DMS153 (cell line): ENCODE measurements around the gene PAK4.

ENCODE experiments used
- DNase-seq: peaks from one replicate; lab custom pipeline; 2025; lab: John Stamatoyannopoulos, UW

The PAK4 gene

GRCh38 chr19:39165857-39166256 is 40.3 kb downstream of the PAK4 start:
- no peak for DNase-seq

GRCh38 chr19:39166571-39167391 is 41.2 kb downstream of the PAK4 start:
- peak; percentile 61 for DNase-seq

- peak; percentile 65 for DNase-seq
Observed at GRCh38 chr19:39167461-39168257, 42.1 kb downstream of the PAK4 start.

- DNase-seq = no peak
Observed at GRCh38 chr19:39168258-39169142, 42.9 kb downstream of the PAK4 start.

- DNase-seq = no peak
Observed at GRCh38 chr19:39169143-39169810, 43.7 kb downstream of the PAK4 start.

GRCh38 chr19:39170386-39171231 is 45.0 kb downstream of the PAK4 start:
- DNase-seq = no peak

GRCh38 chr19:39171479-39172465 is 46.2 kb downstream of the PAK4 start:
- no peak for DNase-seq

- no peak for DNase-seq
Observed at GRCh38 chr19:39172700-39173501, 47.3 kb downstream of the PAK4 start.

- no peak for DNase-seq
Observed at GRCh38 chr19:39173502-39173991, 48.0 kb downstream of the PAK4 start.

GRCh38 chr19:39174142-39174541 is 48.6 kb downstream of the PAK4 start:
- no peak for DNase-seq

- no peak for DNase-seq
Observed at GRCh38 chr19:39174558-39175544, 49.3 kb downstream of the PAK4 start.

- DNase-seq = no peak
Observed at GRCh38 chr19:39175564-39175963, 50.0 kb downstream of the PAK4 start.

GRCh38 chr19:39177110-39177699 is 51.6 kb downstream of the PAK4 start:
- no peak for DNase-seq

GRCh38 chr19:39177736-39178135 is 52.1 kb downstream of the PAK4 start:
- DNase-seq = no peak

- DNase-seq = no peak
Observed at GRCh38 chr19:39178296-39179006, 52.9 kb downstream of the PAK4 start.

- DNase-seq = no peak
Observed at GRCh38 chr19:39179754-39180153, 54.2 kb downstream of the PAK4 start.
